Suppressor macrophage treated with lipopolysaccharide for 4 hours (primary cell): ENCODE measurements around the gene MAP2K4.
"Not testable (repeated sequence)": the region's sequence is repeated elsewhere in the genome, so short reads cannot be mapped to it uniquely, and the experiment has no call there.

Experiments used
- DNase-seq: peaks from one replicate; pipeline ENCODE4 v3.0.0-alpha.2; 2020

Gene MAP2K4

GRCh38 chr17:12094336-12094735 is 73.7 kb downstream of the MAP2K4 start:
- no peak for DNase-seq

GRCh38 chr17:12095522-12095921 is 74.8 kb downstream of the MAP2K4 start:
- DNase-seq: no peak

- no peak for DNase-seq
These were observed 76.6 kb downstream of the MAP2K4 start for GRCh38 chr17:12097326-12097725.

GRCh38 chr17:12098568-12098967 is 77.9 kb downstream of the MAP2K4 start:
- DNase-seq: no peak

- DNase-seq: no peak
These were observed 78.7 kb downstream of the MAP2K4 start for GRCh38 chr17:12099412-12099811.

GRCh38 chr17:12104831-12105230 is 84.2 kb downstream of the MAP2K4 start:
- no peak for DNase-seq

GRCh38 chr17:12107905-12108304 is 87.2 kb downstream of the MAP2K4 start:
- no peak for DNase-seq

- no peak for DNase-seq
These were observed 90.2 kb downstream of the MAP2K4 start for GRCh38 chr17:12110906-12111305.

- no peak for DNase-seq
These were observed 92.5 kb downstream of the MAP2K4 start for GRCh38 chr17:12113156-12113555.

- DNase-seq: no peak
These were observed 94.2 kb downstream of the MAP2K4 start for GRCh38 chr17:12114686-12115418.

- no peak for DNase-seq
These were observed 95.5 kb downstream of the MAP2K4 start for GRCh38 chr17:12116143-12116542.

- DNase-seq: no peak
These were observed 97.9 kb downstream of the MAP2K4 start for GRCh38 chr17:12118617-12119016.

GRCh38 chr17:12122075-12122474 is 101.4 kb downstream of the MAP2K4 start:
- DNase-seq: no peak

GRCh38 chr17:12127177-12127576 is 106.5 kb downstream of the MAP2K4 start:
- no peak for DNase-seq

GRCh38 chr17:12127667-12128066 is 107.0 kb downstream of the MAP2K4 start:
- DNase-seq: no peak

- no peak for DNase-seq
These were observed 108.3 kb downstream of the MAP2K4 start for GRCh38 chr17:12128946-12129345.

GRCh38 chr17:12133183-12133582 is 112.5 kb downstream of the MAP2K4 start:
- no peak for DNase-seq

GRCh38 chr17:12134101-12134500 is 113.4 kb downstream of the MAP2K4 start:
- DNase-seq: no peak

GRCh38 chr17:12134587-12134986 is 113.9 kb downstream of the MAP2K4 start:
- no peak for DNase-seq

- no peak for DNase-seq
These were observed 115.6 kb downstream of the MAP2K4 start for GRCh38 chr17:12136243-12136642.

- no peak for DNase-seq
These were observed 116.0 kb downstream of the MAP2K4 start for GRCh38 chr17:12136646-12137045.

- DNase-seq: no peak
These were observed 117.2 kb downstream of the MAP2K4 start for GRCh38 chr17:12137859-12138258.

GRCh38 chr17:12140685-12141084 is 120.0 kb downstream of the MAP2K4 start:
- DNase-seq: no peak

GRCh38 chr17:12162187-12162586 is 141.5 kb downstream of the MAP2K4 start:
- not testable (repeated sequence) for DNase-seq

- DNase-seq: no peak
These were observed 143.4 kb downstream of the MAP2K4 start for GRCh38 chr17:12164085-12164484.
